Measurements from ENCODE around the gene TJP1.
A peak's percentile ranks its signal among the peaks of the same experiment; 100 is the strongest.
"Not testable (repeated sequence)": the region's sequence is repeated elsewhere in the genome, so short reads cannot be mapped to it uniquely, and the experiment has no call there.

The TJP1 gene

GRCh38 chr15:29749365-29750086 lies 72.7 kb downstream of the TJP1 start:
- DNase-seq: no peak

- no peak for DNase-seq
Measured at GRCh38 chr15:29747837-29748417, 74.3 kb downstream of the TJP1 start.

- no peak for DNase-seq
Measured at GRCh38 chr15:29743475-29743874, 78.8 kb downstream of the TJP1 start.

GRCh38 chr15:29740692-29741311 lies 81.5 kb downstream of the TJP1 start:
- DNase-seq: no peak

GRCh38 chr15:29736744-29737020 lies 85.6 kb downstream of the TJP1 start:
- no peak for DNase-seq

GRCh38 chr15:29736012-29736743 lies 86.1 kb downstream of the TJP1 start:
- DNase-seq: no peak

GRCh38 chr15:29734917-29735572 lies 87.2 kb downstream of the TJP1 start:
- no peak for DNase-seq

GRCh38 chr15:29731865-29732264 lies 90.4 kb downstream of the TJP1 start:
- no peak for DNase-seq

GRCh38 chr15:29730471-29730870 lies 91.8 kb downstream of the TJP1 start:
- DNase-seq: not testable (repeated sequence)

GRCh38 chr15:29728418-29728817 lies 93.8 kb downstream of the TJP1 start:
- no peak for DNase-seq

- no peak for DNase-seq
Measured at GRCh38 chr15:29727871-29728270, 94.4 kb downstream of the TJP1 start.

- DNase-seq: no peak
Measured at GRCh38 chr15:29726553-29726952, 95.7 kb downstream of the TJP1 start.

- DNase-seq: no peak
Measured at GRCh38 chr15:29724026-29724425, 98.2 kb downstream of the TJP1 start.

GRCh38 chr15:29713784-29714183 lies 108.5 kb downstream of the TJP1 start:
- DNase-seq: no peak

GRCh38 chr15:29712149-29712885 lies 110.0 kb downstream of the TJP1 start:
- no peak for DNase-seq

- DNase-seq: no peak
Measured at GRCh38 chr15:29711531-29711930, 110.7 kb downstream of the TJP1 start.

GRCh38 chr15:29708519-29708918 lies 113.7 kb downstream of the TJP1 start:
- peak; percentile 15 for DNase-seq

- DNase-seq: no peak
Measured at GRCh38 chr15:29704950-29705597, 117.2 kb downstream of the TJP1 start.

- no peak for DNase-seq
Measured at GRCh38 chr15:29701151-29701550, 121.1 kb downstream of the TJP1 start.

GRCh38 chr15:29700296-29700695 lies 122.0 kb downstream of the TJP1 start:
- DNase-seq: no peak

- DNase-seq: no peak
Measured at GRCh38 chr15:29699791-29700190, 122.5 kb downstream of the TJP1 start.

- DNase-seq: no peak
Measured at GRCh38 chr15:29698030-29698701, 124.1 kb downstream of the TJP1 start.

All from MV-4-11 (cell line).